ENCODE measurements around the gene WT1. TPM values are rescaled to one million over a fixed set of nuclear protein-coding genes. Genes with fewer than 3 reads are reported as not detected.

Gene WT1
- total and polyA plus RNA-seq, 2 donors (not counting 3 experiments of a cell fraction or from before 2014, with no cell fraction given) = not detected

DNA sequence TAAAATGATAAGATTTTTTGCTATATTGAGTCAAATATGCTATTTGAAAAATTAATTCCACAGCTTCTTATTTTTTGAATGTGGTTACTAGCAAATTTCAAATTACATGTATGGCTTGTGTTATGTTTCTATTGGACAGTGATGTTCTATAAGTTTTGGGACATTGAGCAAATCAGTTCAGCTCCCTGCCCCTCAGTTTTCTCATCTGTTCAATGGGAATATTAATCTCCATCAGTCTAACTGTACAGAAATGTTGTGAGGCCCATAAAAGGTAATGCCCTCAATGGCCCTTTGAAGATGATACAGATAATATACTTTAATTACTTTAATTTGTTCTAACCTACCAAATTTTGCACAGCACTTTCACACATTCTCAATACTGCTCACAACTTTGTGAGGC is 15.2 kb downstream of the WT1 start:
- Histone ChIP-seq H3K4me3 (replicated peaks in 1 of 3; ENCODE audit: insufficient read depth in 1 of 3, low read depth in 1 of 3, low read length in 3 of 3) (no peak overlapping the region), H3K9ac (replicated peaks; ENCODE audit: extremely low read depth, insufficient read depth, low read length) (no peak overlapping the region), H3K36me3 (ENCODE audit: control insufficient read depth in 2 of 2, extremely low read depth in 1 of 2, insufficient read depth in 2 of 2, low read length in 2 of 2) (no peaks in the 10 kb centered on the region), H3K9me3 (replicated peaks; ENCODE audit: control insufficient read depth, insufficient read depth, low read length) (no peaks in the 10 kb centered on the region), H3K79me2 (ENCODE audit: control insufficient read depth, insufficient read depth, low read length) (no peaks in the 10 kb centered on the region), H3K27me3 (ENCODE audit: control insufficient read depth in 2 of 2, insufficient read depth in 2 of 2, low read length in 2 of 2) (peaks cover 4 to 17% of the 10 kb centered on the region in 2 experiments), H3K4me2 (ENCODE audit: insufficient read depth, low read length) (no peak overlapping the region), H3K9me1 (replicated peaks; ENCODE audit: control insufficient read depth, extremely low read depth, insufficient read depth, low read length) (no peaks in the 10 kb centered on the region), H4K20me1 (replicated peaks; ENCODE audit: control insufficient read depth, extremely low read depth, insufficient read depth, low read length) (no peaks in the 10 kb centered on the region), H3K27ac (ENCODE audit: insufficient read depth, low read depth, low read length) (no peak overlapping the region), H3K4me1 (ENCODE audit: control insufficient read depth, extremely low read depth, insufficient read depth, low read length) (no peaks in the 10 kb centered on the region), H2AFZ (ENCODE audit: low read depth, low read length) (no peak overlapping the region)
- no peak for FAIRE-seq
- no peak for DNase-seq (ENCODE audit: low read depth, low spot score)
- no TSS peak for BruUV-seq (replicated peaks)
- TF ChIP-seq, protein P1, sequence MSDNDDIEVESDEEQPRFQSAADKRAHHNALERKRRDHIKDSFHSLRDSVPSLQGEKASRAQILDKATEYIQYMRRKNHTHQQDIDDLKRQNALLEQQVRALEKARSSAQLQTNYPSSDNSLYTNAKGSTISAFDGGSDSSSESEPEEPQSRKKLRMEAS (IDR thresholded peaks at IDR 0.05; ENCODE audit: insufficient read depth, insufficient read length) = no peak
- TF ChIP-seq MYC (IDR thresholded peaks at IDR 0.05; ENCODE audit: low read depth, low read length) (no peak), FOS (IDR thresholded peaks at IDR 0.05; ENCODE audit: borderline replicate concordance, insufficient read depth, low read length) (no peak)
- CTCF ChIA-PET = no interaction called here
- POLR2A ChIA-PET = no interaction called here
- dilution Hi-C loops (cut with MboI; ENCODE audit: extremely low pct_ligation_motif_present, low sequenced_read_pairs) (no loop called here), intact Hi-C loops (cut with micrococcal nuclease) (no loop called here)

DNA sequence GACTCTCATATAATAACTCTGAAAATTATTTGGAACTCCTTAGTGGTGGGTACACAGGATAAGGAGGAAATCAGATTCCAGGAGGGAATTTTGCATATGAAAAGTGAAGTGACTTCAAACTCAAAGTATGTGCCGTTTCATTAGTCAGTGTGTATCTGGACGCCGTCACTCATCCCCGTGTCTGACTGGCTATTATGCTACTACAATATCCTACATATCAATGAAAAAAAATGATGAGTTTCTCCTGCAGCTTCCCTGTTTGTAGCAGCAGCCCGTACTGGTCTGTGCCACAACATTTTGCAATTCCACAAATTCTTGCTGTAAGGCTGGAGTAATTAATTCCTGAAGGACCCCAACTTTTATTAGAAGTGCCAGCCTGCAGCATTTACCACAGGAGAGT is 16.5 kb downstream of the WT1 start:
- intact Hi-C loops (cut with micrococcal nuclease) = no loop called here
- H3K4me2 ChIP-seq (ENCODE audit: insufficient read depth, low read length) = no peak overlapping the region

More for the DNA sequence above, 16.5 kb downstream of the WT1 start:
- no peak for DNase-seq (ENCODE audit: low read depth, low spot score)
- Histone ChIP-seq H3K27ac (ENCODE audit: insufficient read depth, low read depth, low read length) (no peak overlapping the region), H3K9me3 (replicated peaks; ENCODE audit: control insufficient read depth, insufficient read depth, low read length) (no peaks in the 10 kb centered on the region), H3K9ac (replicated peaks; ENCODE audit: extremely low read depth, insufficient read depth, low read length) (no peak overlapping the region), H2AFZ (ENCODE audit: low read depth, low read length) (no peak overlapping the region), H3K27me3 (ENCODE audit: control insufficient read depth in 2 of 2, insufficient read depth in 2 of 2, low read length in 2 of 2) (peaks cover 4 to 15% of the 10 kb centered on the region in 2 experiments), H3K9me1 (replicated peaks; ENCODE audit: control insufficient read depth, extremely low read depth, insufficient read depth, low read length) (no peaks in the 10 kb centered on the region), H3K4me1 (ENCODE audit: control insufficient read depth, extremely low read depth, insufficient read depth, low read length) (no peaks in the 10 kb centered on the region), H3K79me2 (ENCODE audit: control insufficient read depth, insufficient read depth, low read length) (no peaks in the 10 kb centered on the region), H4K20me1 (replicated peaks; ENCODE audit: control insufficient read depth, extremely low read depth, insufficient read depth, low read length) (no peaks in the 10 kb centered on the region), H3K4me3 (replicated peaks in 1 of 3; ENCODE audit: insufficient read depth in 1 of 3, low read depth in 1 of 3, low read length in 3 of 3) (no peak overlapping the region), H3K36me3 (ENCODE audit: control insufficient read depth in 2 of 2, extremely low read depth in 1 of 2, insufficient read depth in 2 of 2, low read length in 2 of 2) (no peaks in the 10 kb centered on the region)
- ChIA-PET POLR2A (no interaction called here), CTCF (no interaction called here)
- dilution Hi-C loops (cut with MboI; ENCODE audit: extremely low pct_ligation_motif_present, low sequenced_read_pairs) = no loop called here
- TF ChIP-seq CTCF (IDR thresholded peaks at IDR 0.05; ENCODE audit: extremely low read depth in 1 of 2, insufficient read depth in 1 of 2, low read depth in 1 of 2, low read length in 2 of 2) (no peak), POLR2A (IDR thresholded peaks at IDR 0.05; ENCODE audit: low read depth, low read length) (no peak), POLR2AphosphoS5 (IDR thresholded peaks at IDR 0.05; ENCODE audit: insufficient read depth, low read depth, low read length) (no peak), JUN (IDR thresholded peaks at IDR 0.05; ENCODE audit: borderline replicate concordance, insufficient read depth, insufficient read length, low read depth) (no peak), EZH2 (IDR thresholded peaks at IDR 0.05; ENCODE audit: borderline replicate concordance, low read depth, low read length, severe bottlenecking) (no peak), GATA2 (IDR thresholded peaks at IDR 0.05; ENCODE audit: insufficient read depth, insufficient read length, low read depth, low read length) (no peak), MYC (IDR thresholded peaks at IDR 0.05; ENCODE audit: low read depth, low read length) (no peak)
- FAIRE-seq = no peak
- BruUV-seq (replicated peaks) = no TSS peak

Measured in endothelial cell of umbilical vein (primary cell).